GM20000 (cell line): ENCODE data around the gene CALR3.
A peak's percentile ranks its signal among the peaks of the same experiment; 100 is the strongest.
"Not testable (repeated sequence)": the region's sequence is repeated elsewhere in the genome, so short reads cannot be mapped to it uniquely, and the experiment has no call there.

Experiments
- DNase-seq: peaks from one replicate; pipeline ENCODE4 v3.0.0; 2012; ENCODE audit warnings: low spot score
- TF ChIP-seq, protein P1 (sequence below): IDR thresholded peaks from 2 replicates; pipeline ENCODE4 v1.5.1; 2012; ENCODE audit warnings: mild to moderate bottlenecking, control low read depth; ENCODE audit errors: extremely low read depth, missing control alignments

The CALR3 gene

DNA sequence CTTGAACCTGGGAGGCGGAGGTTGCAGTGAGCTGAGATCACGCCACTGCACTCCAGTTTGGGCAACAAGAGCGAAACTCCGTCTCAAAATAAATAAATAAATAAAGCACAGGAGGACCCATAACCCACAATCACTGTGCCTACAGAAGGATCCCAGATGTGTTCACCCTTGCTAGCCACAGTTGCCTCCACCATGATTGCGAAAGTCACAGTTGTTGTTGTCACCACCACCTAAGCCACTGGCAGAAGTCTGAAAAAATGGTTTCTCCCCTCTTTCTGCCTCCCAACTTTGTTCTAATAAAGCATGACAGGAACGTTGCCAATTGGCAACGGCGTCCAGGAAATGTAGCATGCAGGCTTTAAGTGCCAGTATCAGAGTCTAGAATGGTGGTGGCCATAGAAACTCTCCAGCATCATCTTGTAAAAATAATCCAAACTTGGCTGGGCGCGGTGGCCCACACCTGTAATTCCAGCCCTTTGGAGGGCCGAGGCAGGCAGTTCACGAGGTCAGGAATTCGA, 22.0 kb downstream of the CALR3 start:
- TF ChIP-seq, protein P1, sequence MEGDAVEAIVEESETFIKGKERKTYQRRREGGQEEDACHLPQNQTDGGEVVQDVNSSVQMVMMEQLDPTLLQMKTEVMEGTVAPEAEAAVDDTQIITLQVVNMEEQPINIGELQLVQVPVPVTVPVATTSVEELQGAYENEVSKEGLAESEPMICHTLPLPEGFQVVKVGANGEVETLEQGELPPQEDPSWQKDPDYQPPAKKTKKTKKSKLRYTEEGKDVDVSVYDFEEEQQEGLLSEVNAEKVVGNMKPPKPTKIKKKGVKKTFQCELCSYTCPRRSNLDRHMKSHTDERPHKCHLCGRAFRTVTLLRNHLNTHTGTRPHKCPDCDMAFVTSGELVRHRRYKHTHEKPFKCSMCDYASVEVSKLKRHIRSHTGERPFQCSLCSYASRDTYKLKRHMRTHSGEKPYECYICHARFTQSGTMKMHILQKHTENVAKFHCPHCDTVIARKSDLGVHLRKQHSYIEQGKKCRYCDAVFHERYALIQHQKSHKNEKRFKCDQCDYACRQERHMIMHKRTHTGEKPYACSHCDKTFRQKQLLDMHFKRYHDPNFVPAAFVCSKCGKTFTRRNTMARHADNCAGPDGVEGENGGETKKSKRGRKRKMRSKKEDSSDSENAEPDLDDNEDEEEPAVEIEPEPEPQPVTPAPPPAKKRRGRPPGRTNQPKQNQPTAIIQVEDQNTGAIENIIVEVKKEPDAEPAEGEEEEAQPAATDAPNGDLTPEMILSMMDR, result no peak
- no peak for DNase-seq

DNA sequence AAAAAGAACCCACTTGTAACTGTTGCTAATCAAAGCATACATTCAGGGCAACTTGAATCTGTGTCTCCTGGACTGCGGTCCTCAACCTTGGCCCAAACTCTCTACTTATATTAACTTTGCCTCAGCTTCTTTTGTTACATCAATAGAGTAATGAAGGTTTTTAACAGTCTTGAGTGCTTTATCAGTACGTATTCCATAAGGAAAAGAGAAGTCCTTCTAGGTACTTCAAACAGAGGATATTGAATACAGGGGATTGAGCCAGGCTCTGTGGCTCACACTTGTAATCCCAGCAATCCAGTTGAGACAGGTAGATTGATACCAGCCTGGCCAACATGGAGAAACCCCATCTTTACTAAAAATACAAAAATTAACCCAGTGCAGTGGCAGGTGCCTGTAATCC, 23.0 kb downstream of the CALR3 start:
- no peak for DNase-seq
- TF ChIP-seq, protein P1, result no peak

DNA sequence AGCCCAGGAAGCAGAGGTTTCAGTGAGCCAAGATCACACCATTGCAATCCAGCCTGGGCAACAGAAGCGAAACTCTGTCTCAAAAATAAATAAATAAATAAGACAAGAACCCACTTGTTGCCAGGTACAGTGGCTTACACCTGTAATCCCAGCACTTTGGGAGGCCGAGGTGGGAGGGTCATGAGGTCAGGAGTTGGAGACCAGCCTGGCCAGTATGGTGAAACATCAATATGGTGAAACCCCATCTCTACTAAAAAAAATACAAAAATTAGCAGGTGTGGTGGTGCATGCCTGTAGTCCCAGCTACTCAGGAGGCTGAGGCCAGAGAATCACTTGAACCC, 23.4 kb downstream of the CALR3 start:
- not testable (repeated sequence) for DNase-seq

DNA sequence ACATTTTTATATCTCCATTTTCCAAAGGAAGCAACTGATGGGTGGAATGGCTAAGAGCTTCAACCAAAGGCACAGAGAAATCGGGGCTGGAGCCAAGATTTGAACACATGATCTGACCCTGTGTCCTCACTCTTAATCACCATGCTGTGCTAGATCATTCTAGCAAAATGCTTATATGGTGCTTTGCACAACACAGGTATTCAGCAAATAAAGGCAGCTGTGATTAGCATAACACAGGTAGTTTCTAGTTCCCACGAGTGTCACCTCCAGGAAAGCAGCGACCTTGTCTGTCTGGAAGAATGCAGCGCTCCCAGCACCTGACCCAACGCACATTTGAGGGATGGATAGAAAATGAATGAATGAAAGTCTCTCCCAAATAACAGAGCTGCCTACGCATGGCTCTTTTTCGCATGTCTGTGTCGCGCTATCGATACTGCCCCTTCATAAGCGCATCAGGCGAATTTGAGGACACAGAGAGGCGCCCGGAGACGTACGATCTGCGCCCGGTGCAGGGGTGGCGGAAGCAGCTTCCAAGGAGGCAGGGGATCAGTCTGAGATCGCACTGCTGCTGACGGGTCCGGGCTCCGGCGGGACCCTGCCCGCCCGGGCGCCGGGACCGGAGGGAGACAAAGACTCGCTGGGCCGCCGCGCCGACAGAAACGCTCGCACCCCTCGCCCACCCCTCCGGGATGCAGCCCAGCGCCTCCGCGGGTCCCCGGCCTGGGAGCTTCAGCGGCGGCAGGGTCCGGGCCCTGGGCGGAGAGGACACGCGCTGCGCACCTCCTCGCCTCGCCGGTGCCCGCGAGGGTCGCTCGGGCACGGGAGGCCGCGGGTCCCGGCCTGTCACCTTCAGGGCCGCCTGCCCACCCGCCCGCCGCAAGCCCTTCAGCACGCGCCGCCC, 24.8 kb downstream of the CALR3 start:
- TF ChIP-seq, protein P1, result no peak
- peak; percentile 58 for DNase-seq

DNA sequence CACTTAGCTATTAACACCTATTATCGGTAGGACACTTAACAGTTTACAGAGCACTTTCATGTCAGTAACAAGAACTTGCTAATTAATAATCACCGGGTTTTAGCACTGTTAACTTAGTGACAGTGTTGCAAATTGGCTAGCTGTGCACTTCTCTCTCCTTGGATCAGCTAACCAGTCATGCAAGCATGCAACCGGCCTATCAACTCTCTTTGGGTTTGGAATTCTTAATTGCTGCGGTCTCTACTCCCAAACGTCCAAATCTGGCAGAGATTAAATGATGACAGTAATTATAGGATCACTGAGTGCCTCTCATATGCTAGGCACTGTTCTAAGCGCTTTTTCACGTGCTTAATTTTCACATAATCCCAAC, 25.4 kb downstream of the CALR3 start:
- TF ChIP-seq, protein P1, result no peak
- no peak for DNase-seq

DNA sequence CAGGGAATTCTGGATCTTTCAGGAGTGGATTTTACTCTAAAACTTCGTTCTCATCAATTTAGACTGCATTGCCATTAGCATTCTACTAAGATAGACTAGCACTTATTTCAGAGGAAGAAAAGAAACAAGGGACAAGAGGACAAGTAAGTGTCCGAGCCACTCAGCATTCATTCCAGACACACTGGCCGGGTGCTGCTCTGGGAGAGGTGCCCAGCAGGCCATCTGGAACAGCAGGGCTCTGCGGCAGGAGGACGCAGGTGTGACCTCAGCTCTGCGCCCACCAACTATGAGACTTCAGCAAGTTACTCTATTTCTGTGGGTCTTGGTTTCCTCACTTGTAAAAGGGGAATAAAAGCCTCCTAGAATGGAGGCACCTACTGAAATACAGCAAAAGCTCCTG, 28.4 kb downstream of the CALR3 start:
- TF ChIP-seq, protein P1, result no peak
- DNase-seq, result no peak

DNA sequence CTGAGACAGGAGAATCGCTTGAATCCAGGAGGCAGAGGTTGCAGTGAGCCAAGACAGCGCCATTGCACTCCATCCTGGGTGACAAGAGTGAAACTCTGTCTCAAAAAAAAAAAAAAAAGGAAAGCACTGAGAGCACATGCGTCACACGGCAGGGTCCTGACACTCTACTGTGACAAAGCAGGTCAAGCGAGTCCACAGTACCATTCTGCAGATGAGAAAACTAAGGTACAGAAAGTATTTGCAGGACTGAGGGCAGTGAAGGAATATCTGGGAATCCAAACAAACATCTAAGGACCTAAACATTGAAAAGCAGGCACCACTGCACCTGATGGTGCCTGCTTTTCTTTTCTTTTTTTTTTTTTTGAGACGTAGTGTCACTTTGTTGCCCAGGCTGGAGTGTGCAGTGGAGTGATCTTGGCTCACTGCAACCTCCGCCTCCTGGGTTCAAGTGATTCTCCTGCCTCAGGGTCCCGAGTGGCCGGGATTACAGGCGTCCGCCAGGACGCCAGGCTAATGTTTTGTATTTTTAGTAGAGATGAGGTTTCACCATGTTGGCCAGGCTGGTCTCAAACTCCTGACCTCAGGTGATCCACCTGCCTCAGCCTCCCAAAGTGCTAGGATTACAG, 29.1 kb downstream of the CALR3 start:
- DNase-seq, result not testable (repeated sequence)

DNA sequence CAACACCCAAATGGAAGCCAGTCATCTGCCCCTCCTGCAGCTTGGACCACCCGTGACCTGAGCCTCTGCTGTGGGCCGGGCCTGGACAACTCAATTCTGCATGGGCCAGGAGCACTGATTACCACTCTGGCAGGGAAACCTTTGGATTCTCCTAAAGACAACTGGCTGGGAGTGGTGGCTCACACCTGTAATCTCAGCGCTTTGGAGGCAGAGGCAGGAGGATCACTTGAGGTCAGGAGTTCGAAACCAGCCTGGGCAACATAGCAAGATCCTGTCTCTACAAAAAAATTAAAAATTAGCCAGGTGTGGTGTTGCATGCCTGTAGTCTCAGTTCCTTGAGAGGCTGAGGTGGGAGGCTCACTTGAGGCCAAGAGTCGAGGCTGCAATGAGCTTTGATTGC, 30.7 kb downstream of the CALR3 start:
- DNase-seq, result no peak
- TF ChIP-seq, protein P1, result no peak
